LoVo (cell line): Measurements from ENCODE around the gene MOB3B.

Experiments used
- DNase-seq: peaks from one replicate; pipeline ENCODE4 v3.0.0-alpha.2; 2016; ENCODE audit warnings: low spot score

The MOB3B gene

GRCh38 chr9:27337833-27338526, 191.6 kb downstream of the MOB3B start:
- DNase-seq = no peak

GRCh38 chr9:27337236-27337635, 192.4 kb downstream of the MOB3B start:
- DNase-seq = no peak

- no peak for DNase-seq
Measured at GRCh38 chr9:27336829-27337228, 192.8 kb downstream of the MOB3B start.

- DNase-seq = no peak
Measured at GRCh38 chr9:27336126-27336525, 193.5 kb downstream of the MOB3B start.

- no peak for DNase-seq
Measured at GRCh38 chr9:27335075-27335474, 194.5 kb downstream of the MOB3B start.

- DNase-seq = peak; percentile 72
Measured at GRCh38 chr9:27333241-27334052, 196.2 kb downstream of the MOB3B start.

- no peak for DNase-seq
Measured at GRCh38 chr9:27331393-27331792, 198.2 kb downstream of the MOB3B start.

GRCh38 chr9:27329291-27329690, 200.3 kb downstream of the MOB3B start:
- no peak for DNase-seq

DNA sequence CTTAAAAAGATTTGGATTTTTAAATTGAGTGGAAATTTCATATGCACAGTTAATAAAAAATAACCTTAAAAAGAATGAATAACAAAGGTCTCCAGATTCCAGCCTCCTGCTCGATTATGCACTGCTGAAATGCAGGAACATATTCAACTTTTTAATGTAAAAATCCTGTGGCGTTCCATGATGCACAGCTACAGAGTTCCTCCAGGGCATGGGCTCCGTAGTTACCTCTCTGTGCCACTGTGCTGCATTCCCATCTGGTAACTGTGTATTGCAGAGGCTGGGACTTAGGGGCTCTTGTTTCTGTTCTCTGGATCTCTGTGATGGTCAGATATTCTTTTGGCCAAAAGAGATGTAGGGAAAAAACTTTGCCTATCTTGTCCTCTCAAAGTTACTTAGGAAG, 201.1 kb downstream of the MOB3B start:
- no peak for DNase-seq

DNA sequence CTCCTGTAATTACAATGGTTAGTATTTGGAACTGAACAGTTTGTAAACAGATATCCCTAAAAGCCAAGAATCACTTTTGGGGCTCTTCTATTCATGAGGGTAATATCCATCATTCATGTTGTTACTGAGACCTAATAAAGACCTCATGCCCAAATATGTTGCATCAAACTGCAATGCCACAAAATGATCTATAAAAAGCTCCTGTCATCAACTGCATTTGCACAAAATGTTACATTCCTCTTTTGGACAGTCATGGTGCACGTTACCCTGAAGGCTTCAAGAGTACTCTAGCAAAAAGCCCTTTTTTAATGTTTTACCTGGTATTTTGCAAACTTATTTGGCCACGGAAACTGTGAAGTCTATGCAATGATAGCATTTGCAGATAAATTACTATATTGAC, 218.4 kb downstream of the MOB3B start:
- DNase-seq = no peak

DNA sequence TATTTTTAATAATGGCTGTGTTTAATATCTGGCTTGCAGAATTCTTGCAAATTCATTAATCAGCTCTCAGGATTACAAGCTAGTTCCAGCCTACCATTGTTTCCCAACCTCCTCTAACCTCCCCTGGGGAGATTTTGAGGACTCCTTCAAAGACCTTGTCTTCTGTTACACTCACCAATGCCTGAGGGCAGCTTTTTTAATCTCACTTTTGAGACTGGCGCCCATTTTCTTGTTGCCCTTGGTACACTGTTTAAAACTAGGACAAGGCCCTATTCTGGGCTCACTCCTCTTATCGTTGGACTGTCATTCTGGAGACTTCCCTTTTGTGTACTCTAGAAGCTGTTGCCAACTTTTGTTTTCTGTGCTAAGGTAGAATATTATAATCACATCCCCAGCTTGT, 219.0 kb downstream of the MOB3B start:
- DNase-seq = no peak

DNA sequence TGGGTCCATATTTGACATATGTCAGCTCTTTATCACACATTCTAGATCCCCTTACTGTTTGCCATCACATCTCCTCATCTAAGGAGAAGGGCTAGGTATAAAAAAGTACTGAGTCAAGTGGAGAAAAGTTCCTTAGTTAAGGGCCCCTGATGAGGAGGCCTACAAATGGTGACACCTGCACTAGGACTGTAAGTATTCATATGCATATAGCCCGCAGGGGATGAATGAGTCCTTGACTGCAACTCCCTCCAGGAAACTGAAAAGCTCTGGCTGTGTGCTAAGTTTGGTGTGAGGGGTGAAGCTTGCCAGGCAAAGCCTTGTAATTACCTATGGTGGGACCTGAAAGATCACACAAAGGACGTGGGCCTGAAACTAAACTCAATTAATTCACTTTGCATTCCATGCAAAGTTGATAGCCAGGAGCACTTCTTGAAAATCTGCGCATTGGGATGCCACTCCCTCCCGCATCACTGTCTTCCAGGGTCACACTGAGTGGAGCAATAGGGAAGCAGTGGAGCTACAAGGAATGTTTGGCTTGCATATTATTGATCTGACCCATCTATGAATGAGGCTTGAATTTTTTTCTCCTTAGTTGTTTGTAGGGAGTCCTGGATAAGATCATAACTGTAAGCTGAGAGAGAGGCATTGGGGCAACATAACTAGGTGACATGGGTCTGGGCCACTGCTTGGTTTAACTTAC, 220.8 kb downstream of the MOB3B start:
- DNase-seq = no peak

DNA sequence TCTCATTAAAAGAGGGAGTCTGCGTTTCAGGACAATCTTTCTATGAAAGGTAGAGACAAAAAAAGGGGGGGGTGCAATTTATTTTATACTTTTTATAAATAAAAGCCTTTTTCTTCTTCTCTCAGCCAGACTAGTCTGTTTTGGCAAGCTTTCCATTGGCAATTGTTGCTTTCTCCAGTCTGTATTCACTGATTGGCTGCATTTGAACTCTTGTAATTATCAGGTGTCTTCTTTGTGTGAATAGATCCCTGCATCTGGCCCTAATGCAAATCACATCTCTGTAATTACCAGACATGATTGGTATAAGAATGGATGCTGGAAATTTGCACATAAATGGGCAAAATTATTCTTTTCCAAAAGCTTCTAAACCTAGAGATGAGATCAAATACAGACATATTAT, 225.1 kb downstream of the MOB3B start:
- no peak for DNase-seq

DNA sequence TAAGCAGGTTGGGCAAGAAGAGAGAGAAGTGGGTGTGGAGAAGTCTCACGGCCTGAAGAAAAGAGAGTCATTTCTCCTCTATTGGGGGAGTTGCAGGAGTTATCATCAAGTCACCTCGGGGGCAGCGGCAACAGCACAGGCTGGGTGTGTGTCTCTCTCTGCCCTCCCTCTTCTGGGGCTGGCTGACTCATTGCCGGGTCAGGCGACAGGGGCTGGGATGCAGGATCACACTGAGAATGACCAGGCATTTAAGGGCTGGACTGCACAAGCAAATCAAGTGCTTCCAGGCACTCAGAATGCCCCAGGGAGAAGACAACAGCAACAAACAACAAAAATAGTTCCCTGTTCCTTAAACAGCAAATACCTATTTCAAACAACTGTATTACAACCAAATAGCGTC, 226.4 kb downstream of the MOB3B start:
- no peak for DNase-seq

DNA sequence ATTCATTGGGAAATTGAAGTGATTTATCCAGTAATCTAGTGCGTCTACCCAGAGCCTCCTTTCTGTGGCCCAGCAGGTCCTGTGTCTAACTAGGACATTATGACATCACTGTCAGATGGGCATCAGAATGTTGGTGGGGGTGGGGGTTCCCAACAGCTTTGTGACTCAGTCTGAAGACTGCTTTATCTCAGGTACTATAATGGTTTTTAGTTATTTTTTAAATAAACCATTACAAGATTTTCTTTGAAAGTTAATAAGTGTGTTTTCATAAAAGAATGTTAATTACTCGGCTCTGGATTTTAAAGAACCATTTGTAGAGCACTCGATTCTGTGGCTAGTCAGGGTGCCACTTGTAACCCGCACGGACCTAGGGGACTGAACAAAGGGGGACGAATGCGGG, 232.6 kb downstream of the MOB3B start, which contains the start of gene EQTN:
TSS of gene EQTN (minus strand) at position 101 of the 400 bp plus-strand sequence. CDS start at position 6, 95 bp downstream.
- DNase-seq = no peak

GRCh38 chr9:27293996-27294395, 235.6 kb downstream of the MOB3B start:
- DNase-seq = no peak

- no peak for DNase-seq
Measured at GRCh38 chr9:27292659-27293405, 236.8 kb downstream of the MOB3B start.

- no peak for DNase-seq
Measured at GRCh38 chr9:27291292-27291691, 238.3 kb downstream of the MOB3B start.

DNA sequence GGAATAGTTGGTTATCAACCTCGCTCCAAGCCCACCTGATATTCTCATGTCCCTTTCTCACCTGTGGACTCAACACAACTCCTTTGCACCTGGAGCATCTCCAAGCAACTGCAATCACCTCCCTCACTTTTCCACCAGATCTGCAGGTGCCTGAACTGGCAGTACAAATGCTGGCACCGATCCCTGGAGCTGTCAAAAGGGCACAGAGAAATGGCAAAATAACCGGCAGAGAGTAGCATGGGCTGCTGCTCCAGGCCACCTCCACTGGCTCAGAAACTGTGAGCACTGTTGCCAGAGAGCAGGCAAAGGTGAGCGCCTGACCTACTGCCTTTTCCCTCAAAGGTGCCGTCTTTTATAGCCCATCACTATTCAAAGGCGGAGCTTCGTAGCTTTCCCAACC, 247.3 kb downstream of the MOB3B start:
- DNase-seq = no peak

DNA sequence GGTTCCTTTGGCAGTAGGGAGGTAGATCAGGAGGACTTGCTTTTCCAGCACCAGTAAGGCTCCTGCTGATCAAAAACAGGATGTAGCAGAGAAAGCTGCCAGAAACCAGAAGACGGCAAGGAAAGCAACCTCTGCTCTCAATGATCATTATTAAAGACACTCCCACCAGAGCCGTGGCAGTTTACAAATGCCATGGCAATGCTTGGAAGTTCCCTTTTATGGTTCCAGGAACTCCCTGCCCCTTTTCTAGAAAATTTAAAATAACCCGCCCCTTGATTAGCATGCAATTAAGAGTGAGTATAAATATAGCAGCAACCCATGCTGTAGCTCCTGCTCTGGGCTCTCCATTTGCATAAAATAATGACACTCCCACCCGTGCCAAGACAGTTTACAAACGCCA, 248.8 kb downstream of the MOB3B start:
- no peak for DNase-seq

DNA sequence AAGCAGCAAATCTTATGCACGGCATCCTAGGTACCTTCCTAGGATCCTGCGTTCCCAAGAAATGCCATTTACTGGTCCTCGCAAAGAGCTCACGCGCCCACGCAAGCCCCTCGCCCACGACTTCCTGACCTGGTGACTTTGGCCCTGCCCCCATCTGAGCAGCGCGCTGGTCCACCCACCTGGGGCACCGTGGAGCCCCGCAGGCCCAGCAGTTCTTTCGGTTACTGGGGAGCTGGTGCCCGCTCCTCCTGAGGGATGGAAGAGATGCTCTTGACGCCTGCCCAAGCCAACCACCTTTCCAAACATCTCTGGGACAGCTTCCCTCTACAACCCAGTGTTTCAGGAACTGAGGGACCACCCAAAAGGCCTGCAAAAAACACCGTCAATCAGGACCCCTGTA, 249.4 kb downstream of the MOB3B start:
- no peak for DNase-seq

- no peak for DNase-seq
Measured at GRCh38 chr9:27279611-27280010, 250.0 kb downstream of the MOB3B start.
